ENCODE results near the gene GOLGA6L7.
"Not testable (repeated sequence)": the region's sequence is repeated elsewhere in the genome, so short reads cannot be mapped to it uniquely, and the experiment has no call there.

GRCh38 chr15:28800366-28800765 is 48.1 kb downstream of the GOLGA6L7 start:
- TF ChIP-seq POLR2AphosphoS5 (IDR thresholded peaks at IDR 0.05); CTCF (IDR thresholded peaks at IDR 0.05); EP300 (IDR thresholded peaks at IDR 0.05; ENCODE audit: low read depth): not testable (repeated sequence)

All from transverse colon (tissue), 4 donors.